ENCODE data around the gene GAGE13. TPM values are rescaled to one million over a fixed set of nuclear protein-coding genes. Genes with fewer than 3 reads are reported as not detected.
A peak's percentile ranks its signal among the peaks of the same experiment; 100 is the strongest.
"Not testable (repeated sequence)": the region's sequence is repeated elsewhere in the genome, so short reads cannot be mapped to it uniquely, and the experiment has no call there.

The GAGE13 gene
- total and polyA plus RNA-seq, 2 experiments from 2014 or later = not detected

GRCh38 chrX:49300703-49301102, 30.7 kb upstream of the GAGE13 start:
- DNase-seq = no peak
- no peaks in the 10 kb centered on the region for H3K27me3 ChIP-seq (replicated peaks; ENCODE audit: insufficient read depth)
- no peak overlapping the region for H3K9ac ChIP-seq
- H3K36me3 ChIP-seq (ENCODE audit: low read depth) = no peaks in the 10 kb centered on the region
- no peak overlapping the region for H3K4me3 ChIP-seq
- in situ Hi-C loops (cut with MboI) = no loop called here
- H3K9me2 ChIP-seq (ENCODE audit: insufficient read depth) = no peaks in the 10 kb centered on the region
- H3K9me3 ChIP-seq (ENCODE audit: low read depth) = no peaks in the 10 kb centered on the region
- no peak overlapping the region for H3K4me2 ChIP-seq (ENCODE audit: unreplicated experiment)
- TF ChIP-seq EZH2phosphoT487 (IDR thresholded peaks at IDR 0.05; ENCODE audit: insufficient read depth, low read depth) = no peak
- no peak for TF ChIP-seq EZH2 (IDR thresholded peaks at IDR 0.05; ENCODE audit: insufficient read depth, poor library complexity, severe bottlenecking)
- no peaks in the 10 kb centered on the region for H3F3A ChIP-seq (ENCODE audit: insufficient read depth)
- H3K79me2 ChIP-seq (ENCODE audit: insufficient read depth) = no peaks in the 10 kb centered on the region
- H3K4me1 ChIP-seq (ENCODE audit: insufficient read depth) = no peaks in the 10 kb centered on the region
- no peaks in the 10 kb centered on the region for H4K20me1 ChIP-seq (ENCODE audit: insufficient read depth)
- 45 to 69% methylated on average over 1 of the region's 1 CpG for WGBS, 2 experiments (ENCODE audit: low coverage in 1 of 2, low lambda C conversion rate in 2 of 2, missing lambda C conversion rate in 2 of 2)
- no peak overlapping the region for H2AFZ ChIP-seq
- H3K27ac ChIP-seq = no peak overlapping the region

- DNase-seq = no peak
- in situ Hi-C loops (cut with MboI) = no loop called here
- Histone ChIP-seq H3K4me3 (no peak within 1 kb of the TSS), H3K27ac (no peak within 1 kb of the TSS), H3K9me2 (ENCODE audit: insufficient read depth) (no peaks in the 10 kb centered on the region), H3K27me3 (replicated peaks; ENCODE audit: insufficient read depth) (no peaks in the 10 kb centered on the region), H3F3A (ENCODE audit: insufficient read depth) (no peaks in the 10 kb centered on the region), H4K20me1 (ENCODE audit: insufficient read depth) (no peaks in the 10 kb centered on the region), H3K9ac (no peak within 1 kb of the TSS), H3K4me2 (ENCODE audit: unreplicated experiment) (no peak within 1 kb of the TSS), H3K36me3 (ENCODE audit: low read depth) (no peaks in the 10 kb centered on the region), H3K9me3 (ENCODE audit: low read depth) (no peaks in the 10 kb centered on the region), H3K79me2 (ENCODE audit: insufficient read depth) (no peaks in the 10 kb centered on the region), H2AFZ (no peak within 1 kb of the TSS), H3K4me1 (ENCODE audit: insufficient read depth) (no peaks in the 10 kb centered on the region)
- 73 to 78% methylated on average over 1 to 15 of the region's 15 CpGs for WGBS, 2 experiments (ENCODE audit: low coverage in 1 of 2, low lambda C conversion rate in 2 of 2, missing lambda C conversion rate in 2 of 2)
- TF ChIP-seq EZH2phosphoT487 (IDR thresholded peaks at IDR 0.05; ENCODE audit: insufficient read depth, low read depth) = no peak
- TF ChIP-seq EZH2 (IDR thresholded peaks at IDR 0.05; ENCODE audit: insufficient read depth, poor library complexity, severe bottlenecking) = no peak
Observed at GRCh38 chrX:49303346-49303745, 28.0 kb upstream of the GAGE13 start, which contains the start of gene GAGE10. Gene GAGE10, plus strand, starts transcription at chrX:49303646. Its CDS starts 1,214 bp downstream, at chrX:49304860.

- H3K9me2 ChIP-seq (ENCODE audit: insufficient read depth); DNase-seq; H3K36me3 ChIP-seq (ENCODE audit: low read depth); H3K4me2 ChIP-seq (ENCODE audit: unreplicated experiment); H3F3A ChIP-seq (ENCODE audit: insufficient read depth); H3K79me2 ChIP-seq (ENCODE audit: insufficient read depth); in situ Hi-C loops (cut with MboI); H3K4me1 ChIP-seq (ENCODE audit: insufficient read depth); H3K27me3 ChIP-seq (replicated peaks; ENCODE audit: insufficient read depth); H3K27ac ChIP-seq; H3K9me3 ChIP-seq (ENCODE audit: low read depth); H2AFZ ChIP-seq; H3K4me3 ChIP-seq; H3K9ac ChIP-seq; H4K20me1 ChIP-seq (ENCODE audit: insufficient read depth): not testable (repeated sequence)
- 92 to 97% methylated on average over 2 of the region's 2 CpGs for WGBS, 2 experiments (ENCODE audit: low coverage in 1 of 2, low lambda C conversion rate in 2 of 2, missing lambda C conversion rate in 2 of 2)
Observed at GRCh38 chrX:49307775-49308174, 23.6 kb upstream of the GAGE13 start.

GRCh38 chrX:49308604-49309269, 22.6 kb upstream of the GAGE13 start:
- peak; percentile 36 for DNase-seq
- H3K4me1 ChIP-seq (ENCODE audit: insufficient read depth) = no peaks in the 10 kb centered on the region
- WGBS, 2 experiments (ENCODE audit: low coverage in 1 of 2, low lambda C conversion rate in 2 of 2, missing lambda C conversion rate in 2 of 2) = 10 to 12% methylated on average over 13 to 15 of the region's 15 CpGs
- TF ChIP-seq EZH2phosphoT487 (IDR thresholded peaks at IDR 0.05; ENCODE audit: insufficient read depth, low read depth) (no peak), EZH2 (IDR thresholded peaks at IDR 0.05; ENCODE audit: insufficient read depth, poor library complexity, severe bottlenecking) (no peak)
- no peaks in the 10 kb centered on the region for H3K36me3 ChIP-seq (ENCODE audit: low read depth)
- no peaks in the 10 kb centered on the region for H3K27me3 ChIP-seq (replicated peaks; ENCODE audit: insufficient read depth)
- peak overlapping the region; percentile 79 for H3K4me3 ChIP-seq
- no peaks in the 10 kb centered on the region for H3K79me2 ChIP-seq (ENCODE audit: insufficient read depth)
- H3K27ac ChIP-seq = no peak overlapping the region
- in situ Hi-C loops (cut with MboI) = no loop called here
- no peaks in the 10 kb centered on the region for H4K20me1 ChIP-seq (ENCODE audit: insufficient read depth)
- H3F3A ChIP-seq (ENCODE audit: insufficient read depth) = no peaks in the 10 kb centered on the region
- peak overlapping the region; percentile 86 for H3K4me2 ChIP-seq (ENCODE audit: unreplicated experiment)
- H3K9me3 ChIP-seq (ENCODE audit: low read depth) = no peaks in the 10 kb centered on the region
- no peaks in the 10 kb centered on the region for H3K9me2 ChIP-seq (ENCODE audit: insufficient read depth)
- H3K9ac ChIP-seq = peak overlapping the region; percentile 71
- H2AFZ ChIP-seq = peak overlapping the region; percentile 96

All from GM23248 (cell line).